GDM1 (cell line): ENCODE measurements around the gene SF3A2.

Experiments used
- DNase-seq: peaks from one replicate; lab custom pipeline; 2025; lab: John Stamatoyannopoulos, UW

The SF3A2 gene

GRCh38 chr19:2291185-2291751, 54.6 kb downstream of the SF3A2 start:
- no peak for DNase-seq

DNA sequence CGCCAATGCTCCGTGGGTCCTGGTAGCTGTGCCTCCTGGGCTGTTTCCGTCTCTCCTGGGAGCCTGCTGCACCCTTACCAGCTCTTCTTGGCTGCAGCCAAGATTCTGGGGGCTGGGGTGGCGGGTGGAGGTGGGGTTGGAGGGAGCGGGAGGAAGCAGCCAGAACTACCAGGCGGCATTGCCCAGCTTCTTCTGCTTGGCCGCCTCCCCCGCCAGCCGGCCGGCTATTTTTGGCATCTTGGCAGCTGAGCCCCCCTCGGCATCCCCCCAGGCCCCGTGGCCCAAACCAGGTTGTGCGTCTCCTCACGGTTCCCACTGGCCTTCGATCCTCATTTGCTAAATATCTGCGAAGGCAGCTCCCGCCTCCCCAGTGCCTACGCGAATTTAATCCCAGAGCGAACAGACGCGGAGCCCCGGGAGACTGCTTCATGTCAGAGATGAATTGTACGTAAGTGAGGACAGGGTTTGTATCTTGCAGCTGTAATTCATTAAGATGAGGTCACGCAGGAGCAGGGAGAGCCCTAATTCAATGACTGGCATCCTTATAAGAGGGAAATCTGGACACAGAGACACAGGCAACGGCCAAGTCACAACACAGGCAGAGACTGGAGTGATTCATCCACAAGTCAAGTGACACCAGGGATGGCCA, 58.2 kb downstream of the SF3A2 start:
- no peak for DNase-seq

DNA sequence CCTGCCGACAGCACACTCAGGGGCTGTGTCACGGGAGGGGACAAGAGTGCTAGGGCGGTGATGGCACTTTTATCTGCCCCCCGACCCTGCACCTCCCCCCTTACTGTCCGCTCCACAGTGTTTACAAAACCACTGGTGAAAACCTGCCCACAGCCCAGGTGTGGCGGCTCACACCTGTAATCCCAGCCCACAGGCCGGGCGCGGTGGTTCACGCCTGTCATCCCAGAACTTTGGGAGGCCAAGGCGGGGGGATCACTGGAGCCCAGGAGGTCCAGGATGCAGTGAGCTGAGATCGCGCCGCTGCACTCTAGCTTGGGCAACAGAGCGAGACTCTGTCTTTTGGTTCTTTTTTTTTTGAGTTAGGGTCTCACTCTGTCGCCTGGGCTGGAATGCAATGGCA, 59.5 kb downstream of the SF3A2 start:
- no peak for DNase-seq
